ENCODE measurements around the gene CCT2. TPM values are rescaled to one million over a fixed set of nuclear protein-coding genes. Genes with fewer than 3 reads are reported as not detected.

The CCT2 gene
- 100 to 1,000 TPM in 1 of 2 donors, 10 to 100 TPM in 1; 84.3 to 130 TPM for total RNA-seq
- polyA plus RNA-seq, result 10 to 100 TPM; 59.0 to 80.8 TPM
- long read RNA-seq, donor 1, transcript CCT2-201 (16 exons, 2,041 nt), result major isoform, 283 of 326 reads
- long read RNA-seq, donor 1, partial matches to known transcripts, result 17 of 326 reads
- long read RNA-seq, donor 1, other reads (novel, unspliced or antisense), result 22 of 326 reads
- long read RNA-seq, donor 2, transcript CCT2-201 (16 exons, 2,041 nt), result major isoform, 35 of 45 reads
- long read RNA-seq, donor 2, partial matches to known transcripts, result 8 of 45 reads
- long read RNA-seq, donor 2, other reads (novel, unspliced or antisense), result 2 of 45 reads

DNA sequence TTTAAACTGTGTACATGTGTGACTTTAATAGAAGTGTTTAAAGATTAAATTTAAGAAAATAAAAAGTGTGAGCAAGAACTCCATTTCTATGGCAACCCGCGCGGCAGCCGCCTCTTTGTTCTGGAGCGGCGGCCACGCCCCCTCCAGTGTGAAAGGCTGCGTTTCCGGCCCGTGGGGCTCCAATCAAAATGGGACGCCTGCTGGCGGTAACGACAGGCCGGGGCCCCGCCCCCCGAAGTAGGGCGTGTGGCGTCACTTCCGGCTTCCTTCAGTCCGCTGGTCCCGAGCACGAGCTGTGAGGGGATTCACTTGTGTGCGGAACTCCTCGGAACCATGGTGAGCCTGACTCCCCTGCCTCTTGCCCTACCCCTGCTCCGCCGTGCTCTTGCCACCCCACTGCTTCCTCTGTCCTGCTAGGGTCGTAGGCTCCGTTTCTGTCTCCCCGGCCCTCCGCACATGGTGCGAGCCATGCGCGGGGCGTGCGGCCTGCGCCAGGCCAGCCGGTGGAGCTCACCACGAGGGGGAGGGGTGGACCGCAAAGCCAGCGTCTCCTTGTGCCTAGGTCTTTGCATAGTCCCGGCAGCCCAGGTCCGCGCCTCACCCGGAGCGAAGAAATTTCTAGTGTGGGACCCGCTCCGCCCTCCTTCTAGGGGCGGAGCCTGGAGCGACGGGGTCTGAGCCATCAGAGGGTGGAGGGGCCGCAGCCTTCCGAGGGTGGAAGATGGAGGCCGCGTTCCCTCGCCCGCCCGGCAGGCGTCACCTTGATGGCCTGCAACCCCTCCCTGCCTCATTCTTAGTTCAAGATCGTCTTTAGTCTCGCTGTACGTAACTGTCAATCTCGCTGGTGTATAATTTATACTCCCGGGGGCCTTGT, at the start of gene CCT2:
CCT2 (plus strand) TSS at position 271 of the 874 bp plus-strand sequence; CDS start at position 334, 63 bp downstream.
- Histone ChIP-seq H3K4me3 (ENCODE audit: low read length in 2 of 2) (peak within 1 kb of the TSS; percentile 52 to 62), H3K9me3 (ENCODE audit: control insufficient read depth, low read length) (no peaks in the 10 kb centered on the region), H3K27ac (ENCODE audit: low read depth in 1 of 2, low read length in 2 of 2) (peak within 1 kb of the TSS in 1 of 2 donors; percentile 43), H3K36me3 (ENCODE audit: control insufficient read depth in 1 of 2, insufficient read depth in 2 of 2, low read length in 1 of 2) (peaks cover 2% of the 10 kb centered on the region in 2 donors), H3K27me3 (ENCODE audit: control insufficient read depth in 1 of 2, insufficient read depth in 2 of 2, low read length in 1 of 2) (no peaks in the 10 kb centered on the region), H3K4me1 (ENCODE audit: control insufficient read depth in 1 of 2, insufficient read depth in 2 of 2, low read length in 2 of 2) (peaks cover 0 to 1% of the 10 kb centered on the region in 2 donors)
- DNase-seq, result peak; percentile 98 to 99
- ATAC-seq (ENCODE audit: low FRiP score), result peak; percentile 100
- WGBS, 2 donors, result 0 to 1% methylated on average over 62 to 63 of the region's 63 CpGs
- intact Hi-C loops (cut with DNase I), result no loop called here

DNA sequence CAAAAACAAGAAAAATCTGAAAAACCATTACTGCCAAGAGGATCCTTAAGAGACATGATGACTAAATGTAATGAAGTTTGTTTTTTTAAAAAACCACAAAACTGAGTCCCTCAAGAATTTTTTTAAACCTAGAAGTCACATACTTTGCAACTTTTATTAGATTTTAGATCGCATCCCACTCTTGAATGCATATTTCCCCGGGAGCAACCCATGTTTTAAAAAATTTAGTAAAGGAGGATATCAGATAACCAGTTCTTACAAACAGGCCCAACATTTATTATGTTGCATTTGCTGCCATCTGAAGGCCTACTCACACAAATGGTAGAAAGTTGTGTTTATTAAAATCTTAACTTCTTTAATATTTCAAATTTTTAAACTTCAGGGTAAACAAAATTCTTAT, 44.3 kb upstream of the CCT2 start:
- no peaks in the 10 kb centered on the region for H3K36me3 ChIP-seq (ENCODE audit: control insufficient read depth in 1 of 2, insufficient read depth in 2 of 2, low read length in 1 of 2)
- WGBS, 2 donors, result 48 to 59% methylated on average over 2 of the region's 2 CpGs
- H3K4me3 ChIP-seq (ENCODE audit: low read length in 2 of 2), result no peak overlapping the region
- no peak for DNase-seq
- H3K4me1 ChIP-seq (ENCODE audit: control insufficient read depth in 1 of 2, insufficient read depth in 2 of 2, low read length in 2 of 2), result no peaks in the 10 kb centered on the region
- H3K9me3 ChIP-seq (ENCODE audit: control insufficient read depth, low read length), result no peaks in the 10 kb centered on the region
- H3K27ac ChIP-seq (ENCODE audit: low read depth in 1 of 2, low read length in 2 of 2), result no peak overlapping the region
- intact Hi-C loops (cut with DNase I), result no loop called here
- no peak for ATAC-seq (ENCODE audit: low FRiP score)
- H3K27me3 ChIP-seq (ENCODE audit: control insufficient read depth in 1 of 2, insufficient read depth in 2 of 2, low read length in 1 of 2), result no peaks in the 10 kb centered on the region

DNA sequence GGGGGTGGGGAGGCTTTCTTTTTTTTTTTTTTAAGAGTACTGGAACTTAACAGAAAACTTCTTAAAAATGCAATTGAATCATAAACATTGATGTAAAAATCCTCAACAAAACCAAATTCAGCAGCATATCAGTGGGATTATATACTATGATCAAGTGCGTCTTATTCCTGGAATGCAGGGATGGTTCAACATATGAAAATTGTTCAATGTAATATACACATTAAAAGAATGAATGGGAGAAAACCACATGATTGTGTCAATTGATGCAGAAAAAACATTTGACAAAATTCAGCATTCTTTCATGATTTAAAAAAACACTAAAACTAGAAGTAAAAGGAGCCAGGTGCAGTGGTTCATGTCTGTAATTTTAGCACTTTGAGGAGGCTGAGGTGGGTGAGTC, 41.2 kb upstream of the CCT2 start:
- intact Hi-C loops (cut with DNase I), result no loop called here
- ATAC-seq (ENCODE audit: low FRiP score), result no peak
- WGBS, 2 donors, result 97 to 98% methylated on average over 1 of the region's 1 CpG
- H3K27me3 ChIP-seq (ENCODE audit: control insufficient read depth in 1 of 2, insufficient read depth in 2 of 2, low read length in 1 of 2), result no peaks in the 10 kb centered on the region
- H3K9me3 ChIP-seq (ENCODE audit: control insufficient read depth, low read length), result no peaks in the 10 kb centered on the region
- DNase-seq, result no peak
- no peak overlapping the region for H3K27ac ChIP-seq (ENCODE audit: low read depth in 1 of 2, low read length in 2 of 2)
- no peaks in the 10 kb centered on the region for H3K36me3 ChIP-seq (ENCODE audit: control insufficient read depth in 1 of 2, insufficient read depth in 2 of 2, low read length in 1 of 2)
- H3K4me3 ChIP-seq (ENCODE audit: low read length in 2 of 2), result no peak overlapping the region
- H3K4me1 ChIP-seq (ENCODE audit: control insufficient read depth in 1 of 2, insufficient read depth in 2 of 2, low read length in 2 of 2), result no peaks in the 10 kb centered on the region

DNA sequence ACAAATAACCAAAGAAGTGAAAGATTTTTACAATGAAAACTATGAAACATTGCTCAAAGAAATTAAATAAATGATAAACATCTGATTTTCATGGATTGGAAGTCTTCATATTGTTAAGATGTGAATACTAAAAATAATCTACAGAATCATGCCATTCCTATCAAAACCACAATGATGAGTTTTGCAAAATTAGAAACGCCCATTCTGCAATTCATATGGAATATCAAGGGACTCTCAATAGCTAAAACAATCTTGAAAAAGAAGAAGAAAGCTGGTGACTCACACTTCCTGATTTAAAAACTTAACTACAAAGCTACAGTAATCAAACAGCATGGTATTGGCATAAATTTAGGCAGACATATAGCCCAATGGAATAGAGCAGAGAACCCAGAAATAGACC, 40.2 kb upstream of the CCT2 start:
- ATAC-seq (ENCODE audit: low FRiP score), result no peak

DNA sequence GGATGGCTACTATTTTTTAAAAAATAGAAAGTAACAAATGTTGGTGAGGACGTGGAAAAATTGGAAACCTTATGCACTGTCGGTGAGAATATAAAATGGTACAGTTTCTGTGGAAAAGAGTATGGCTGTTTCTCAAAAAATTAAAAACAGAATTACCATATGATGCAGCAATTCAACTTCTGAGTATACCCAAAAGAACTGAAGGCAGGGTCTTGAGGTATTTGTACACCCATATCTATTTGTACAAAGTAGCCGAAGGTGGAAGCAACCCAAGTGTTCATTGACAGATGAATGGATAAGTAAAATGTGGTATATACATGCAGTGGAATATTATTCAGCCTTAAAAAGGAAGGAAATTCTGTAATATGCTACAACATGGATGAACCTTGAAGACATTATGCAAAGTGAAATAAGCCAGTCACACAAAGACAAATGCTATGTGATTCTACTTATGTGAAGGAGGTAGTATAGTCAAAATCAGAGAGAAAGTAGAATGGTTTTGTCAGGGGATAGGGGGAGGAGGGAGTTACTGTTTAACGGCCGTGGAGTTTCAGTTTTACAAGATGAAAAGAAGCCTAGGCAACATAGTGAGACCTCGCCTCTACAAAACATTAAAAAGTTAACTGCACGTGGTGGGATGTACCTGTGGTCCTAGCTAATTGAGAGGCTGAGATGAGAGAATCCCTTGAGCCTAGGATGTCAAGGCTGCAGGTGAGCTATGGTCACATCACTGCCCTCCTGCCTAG, 38.4 kb upstream of the CCT2 start:
- 89 to 96% methylated on average over 7 of the region's 7 CpGs for WGBS, 2 donors
- H3K27ac ChIP-seq (ENCODE audit: low read depth in 1 of 2, low read length in 2 of 2), result no peak overlapping the region
- DNase-seq (no peak), ATAC-seq (ENCODE audit: low FRiP score) (no peak)
- intact Hi-C loops (cut with DNase I), result no loop called here
- no peaks in the 10 kb centered on the region for H3K4me1 ChIP-seq (ENCODE audit: control insufficient read depth in 1 of 2, insufficient read depth in 2 of 2, low read length in 2 of 2)
- H3K4me3 ChIP-seq (ENCODE audit: low read length in 2 of 2), result no peak overlapping the region
- H3K36me3 ChIP-seq (ENCODE audit: control insufficient read depth in 1 of 2, insufficient read depth in 2 of 2, low read length in 1 of 2), result no peaks in the 10 kb centered on the region
- no peaks in the 10 kb centered on the region for H3K9me3 ChIP-seq (ENCODE audit: control insufficient read depth, low read length)
- H3K27me3 ChIP-seq (ENCODE audit: control insufficient read depth in 1 of 2, insufficient read depth in 2 of 2, low read length in 1 of 2), result no peaks in the 10 kb centered on the region

More for the DNA sequence above, 40.2 kb upstream of the CCT2 start:
- Histone ChIP-seq H3K9me3 (ENCODE audit: control insufficient read depth, low read length) (no peaks in the 10 kb centered on the region), H3K4me3 (ENCODE audit: low read length in 2 of 2) (no peak overlapping the region), H3K4me1 (ENCODE audit: control insufficient read depth in 1 of 2, insufficient read depth in 2 of 2, low read length in 2 of 2) (no peaks in the 10 kb centered on the region), H3K27me3 (ENCODE audit: control insufficient read depth in 1 of 2, insufficient read depth in 2 of 2, low read length in 1 of 2) (no peaks in the 10 kb centered on the region), H3K36me3 (ENCODE audit: control insufficient read depth in 1 of 2, insufficient read depth in 2 of 2, low read length in 1 of 2) (no peaks in the 10 kb centered on the region), H3K27ac (ENCODE audit: low read depth in 1 of 2, low read length in 2 of 2) (no peak overlapping the region)
- intact Hi-C loops (cut with DNase I), result no loop called here
- WGBS, 2 donors, result 91% methylated on average over 1 of the region's 1 CpG
- no peak for DNase-seq

DNA sequence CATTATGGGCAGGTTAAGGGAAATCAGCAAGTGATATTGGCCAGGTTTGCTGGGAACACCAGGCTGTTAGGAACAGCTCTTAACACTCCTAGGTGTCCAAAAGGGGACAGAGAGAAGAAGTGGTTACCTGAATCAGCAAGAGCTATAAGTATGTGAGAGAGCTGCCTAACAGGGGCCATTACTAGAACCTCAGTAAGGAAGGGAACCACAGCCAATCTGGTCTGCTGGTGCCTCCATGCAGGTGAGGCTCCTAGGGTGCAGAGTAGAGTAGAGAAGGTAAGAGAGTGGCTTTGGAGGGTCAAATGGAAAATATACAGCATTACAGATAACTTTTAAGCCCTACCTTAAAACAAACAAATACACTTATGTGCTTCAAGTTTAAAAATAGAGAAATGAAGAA, 36.6 kb upstream of the CCT2 start:
- ATAC-seq (ENCODE audit: low FRiP score) (no peak), DNase-seq (no peak)
- no peaks in the 10 kb centered on the region for H3K27me3 ChIP-seq (ENCODE audit: control insufficient read depth in 1 of 2, insufficient read depth in 2 of 2, low read length in 1 of 2)

DNA sequence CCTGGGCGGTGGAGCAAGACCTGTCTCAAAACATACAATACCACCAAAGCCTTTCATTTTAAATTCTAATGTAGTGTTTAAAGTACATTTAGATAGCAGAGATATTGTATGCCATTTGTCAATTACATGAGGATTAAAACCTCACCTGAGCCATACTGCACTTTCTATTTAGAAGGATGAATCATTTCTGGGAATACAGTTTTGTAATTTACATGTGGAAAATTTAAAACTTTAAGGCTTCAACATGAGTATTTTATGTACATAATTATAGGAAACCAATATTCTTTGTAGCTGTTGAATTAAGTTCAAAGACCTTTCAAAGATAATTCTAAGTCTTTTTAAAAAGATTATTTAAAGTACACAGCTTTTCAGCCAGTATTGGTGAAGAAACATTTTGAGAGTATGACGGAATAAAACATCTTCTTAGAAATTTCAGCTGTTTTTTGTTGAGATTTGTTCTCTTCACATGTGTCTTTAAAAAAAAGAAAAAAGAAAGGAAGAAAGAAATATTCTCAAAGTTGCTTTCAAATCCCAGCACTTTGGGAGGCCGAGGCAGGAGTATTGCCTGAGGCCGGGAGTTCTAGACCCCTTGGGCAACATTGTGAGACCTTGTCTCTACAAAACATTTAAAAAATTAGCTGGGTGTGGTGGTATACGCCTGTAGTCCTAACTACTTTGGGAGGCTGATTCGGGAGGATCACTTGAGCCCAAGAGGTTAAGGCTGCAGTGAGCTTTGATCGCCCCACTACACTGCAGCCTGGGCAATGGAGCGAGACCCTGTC, 34.5 kb upstream of the CCT2 start:
- Histone ChIP-seq H3K27ac (ENCODE audit: low read depth in 1 of 2, low read length in 2 of 2) (no peak overlapping the region), H3K27me3 (ENCODE audit: control insufficient read depth in 1 of 2, insufficient read depth in 2 of 2, low read length in 1 of 2) (no peaks in the 10 kb centered on the region), H3K9me3 (ENCODE audit: control insufficient read depth, low read length) (no peaks in the 10 kb centered on the region), H3K4me3 (ENCODE audit: low read length in 2 of 2) (no peak overlapping the region), H3K36me3 (ENCODE audit: control insufficient read depth in 1 of 2, insufficient read depth in 2 of 2, low read length in 1 of 2) (no peaks in the 10 kb centered on the region), H3K4me1 (ENCODE audit: control insufficient read depth in 1 of 2, insufficient read depth in 2 of 2, low read length in 2 of 2) (peaks cover 0 to 3% of the 10 kb centered on the region in 2 donors)
- ATAC-seq (ENCODE audit: low FRiP score) (no peak), DNase-seq (no peak)
- WGBS, 2 donors, result 89 to 92% methylated on average over 8 of the region's 8 CpGs
- intact Hi-C loops (cut with DNase I), result no loop called here

More for the DNA sequence above, 36.6 kb upstream of the CCT2 start:
- H3K4me1 ChIP-seq (ENCODE audit: control insufficient read depth in 1 of 2, insufficient read depth in 2 of 2, low read length in 2 of 2), result peaks cover 0 to 2% of the 10 kb centered on the region in 2 donors
- intact Hi-C loops (cut with DNase I), result no loop called here
- no peak overlapping the region for H3K27ac ChIP-seq (ENCODE audit: low read depth in 1 of 2, low read length in 2 of 2)
- no peak overlapping the region for H3K4me3 ChIP-seq (ENCODE audit: low read length in 2 of 2)
- no peaks in the 10 kb centered on the region for H3K36me3 ChIP-seq (ENCODE audit: control insufficient read depth in 1 of 2, insufficient read depth in 2 of 2, low read length in 1 of 2)
- H3K9me3 ChIP-seq (ENCODE audit: control insufficient read depth, low read length), result no peaks in the 10 kb centered on the region

DNA sequence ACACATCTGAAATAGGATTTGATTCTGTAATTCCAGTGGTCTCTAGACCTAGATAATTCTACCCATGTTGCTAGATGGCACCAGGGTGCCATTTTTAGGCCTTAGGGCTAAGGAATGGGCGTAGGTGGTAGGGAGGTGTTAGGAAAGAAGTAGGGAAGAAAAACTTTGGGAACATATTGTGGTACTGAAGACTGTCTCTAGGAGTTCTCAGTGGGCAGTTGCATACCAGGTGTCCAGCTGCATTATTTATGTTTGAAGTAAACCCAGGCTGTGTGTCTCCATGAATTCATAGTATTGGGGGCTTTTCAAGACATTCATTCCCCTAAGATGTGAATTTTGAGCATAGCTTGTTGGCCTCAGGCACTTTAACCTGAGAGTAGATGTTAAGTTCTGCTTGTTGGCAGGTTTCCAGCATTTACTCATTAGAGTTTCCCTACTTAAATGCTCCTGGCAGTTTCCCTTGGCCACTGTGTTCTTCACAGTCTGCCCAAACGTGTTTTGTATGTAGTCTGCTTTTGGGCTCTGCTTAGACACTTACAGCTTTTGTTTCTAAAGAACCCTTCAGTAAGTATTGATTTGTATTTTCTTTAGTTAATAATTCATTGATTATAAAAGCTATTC, 31.5 kb upstream of the CCT2 start:
- Histone ChIP-seq H3K36me3 (ENCODE audit: control insufficient read depth in 1 of 2, insufficient read depth in 2 of 2, low read length in 1 of 2) (no peaks in the 10 kb centered on the region), H3K9me3 (ENCODE audit: control insufficient read depth, low read length) (no peaks in the 10 kb centered on the region), H3K27me3 (ENCODE audit: control insufficient read depth in 1 of 2, insufficient read depth in 2 of 2, low read length in 1 of 2) (no peaks in the 10 kb centered on the region), H3K27ac (ENCODE audit: low read depth in 1 of 2, low read length in 2 of 2) (no peak overlapping the region), H3K4me3 (ENCODE audit: low read length in 2 of 2) (no peak overlapping the region), H3K4me1 (ENCODE audit: control insufficient read depth in 1 of 2, insufficient read depth in 2 of 2, low read length in 2 of 2) (peaks cover 0 to 3% of the 10 kb centered on the region in 2 donors)
- ATAC-seq (ENCODE audit: low FRiP score) (peak; percentile 52), DNase-seq (no peak)
- intact Hi-C loops (cut with DNase I), result no loop called here
- 48 to 51% methylated on average over 2 of the region's 2 CpGs for WGBS, 2 donors

All from aorta (tissue), 5 donors.